HT-29 (cell line): ENCODE results near the gene TTC1. TPM values are rescaled to one million over a fixed set of nuclear protein-coding genes. Genes with fewer than 3 reads are reported as not detected.
"Not testable (repeated sequence)": the region's sequence is repeated elsewhere in the genome, so short reads cannot be mapped to it uniquely, and the experiment has no call there.

Experiments
- DNase-seq: peaks from one replicate; pipeline ENCODE4 v3.0.0-alpha.2; 2015; ENCODE audit warnings: low spot score
- total RNA-seq: library from RNA; depleted of rRNA; stranded (reverse); fragments of >200 nt; shearing (Covaris generic); gene quantifications from 2 replicates; pipeline ENCODE4 v1.2.3, GENCODE V29; 2014

The TTC1 gene
- total RNA-seq, 1 experiment from 2014 or later: 29.8 TPM

DNA sequence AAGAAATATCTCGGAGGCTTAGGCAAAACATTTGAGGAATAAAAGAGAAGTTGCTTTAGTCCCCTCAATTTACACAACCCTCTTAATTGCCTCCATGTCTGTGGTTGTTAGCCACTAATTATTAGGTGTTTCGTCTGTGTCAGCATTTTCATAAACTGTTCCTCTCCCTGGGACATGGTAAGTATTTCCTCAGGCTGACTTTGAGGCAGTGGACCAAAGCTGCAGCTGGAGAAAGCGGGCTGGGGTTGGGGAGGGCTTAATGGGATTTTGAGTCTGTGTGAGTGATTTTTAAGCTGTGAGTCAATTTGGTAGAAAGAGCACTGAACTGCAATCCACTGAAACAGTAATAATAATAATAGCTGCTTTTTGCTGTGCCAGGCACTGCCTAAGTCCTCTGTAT, 13.0 kb upstream of the TTC1 start:
- no peak for DNase-seq

DNA sequence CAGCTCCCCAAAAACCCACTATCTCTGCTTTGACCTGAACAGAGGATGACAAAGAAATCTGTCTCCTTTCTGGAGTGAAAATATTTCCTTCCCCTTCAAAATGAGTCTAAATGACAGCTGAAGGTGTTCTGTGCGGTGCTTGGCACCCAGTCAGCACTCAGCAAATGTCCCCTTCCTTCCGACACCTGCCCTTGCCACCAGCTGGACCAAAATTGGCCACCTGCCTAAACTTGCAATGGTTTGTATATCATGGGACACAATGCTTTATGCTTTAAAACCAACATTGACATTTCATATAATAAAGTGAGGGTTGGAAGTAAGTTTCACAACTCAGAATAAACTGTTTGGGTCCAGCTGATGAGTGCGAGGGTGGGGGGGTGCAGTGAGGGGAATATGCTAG, 7.5 kb upstream of the TTC1 start:
- no peak for DNase-seq

DNA sequence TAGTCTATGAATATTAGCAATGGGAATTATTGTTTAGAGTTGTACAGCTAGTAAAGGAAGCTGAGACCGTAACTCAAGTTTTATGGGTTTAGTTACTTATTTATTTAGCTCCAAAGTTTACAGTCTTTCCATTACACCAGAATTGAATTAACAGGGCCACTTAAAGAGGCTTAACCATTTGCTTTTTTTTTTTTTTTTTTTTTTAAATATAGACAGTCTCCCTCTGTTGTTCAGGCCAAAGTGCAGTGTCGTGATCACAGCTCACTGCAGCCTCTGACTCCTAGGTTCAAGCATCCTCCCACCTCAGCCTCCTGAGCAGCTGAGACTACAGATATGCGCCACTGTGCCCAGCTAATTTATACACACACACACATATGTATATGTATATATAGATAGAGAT, 1.4 kb upstream of the TTC1 start:
- DNase-seq: no peak

DNA sequence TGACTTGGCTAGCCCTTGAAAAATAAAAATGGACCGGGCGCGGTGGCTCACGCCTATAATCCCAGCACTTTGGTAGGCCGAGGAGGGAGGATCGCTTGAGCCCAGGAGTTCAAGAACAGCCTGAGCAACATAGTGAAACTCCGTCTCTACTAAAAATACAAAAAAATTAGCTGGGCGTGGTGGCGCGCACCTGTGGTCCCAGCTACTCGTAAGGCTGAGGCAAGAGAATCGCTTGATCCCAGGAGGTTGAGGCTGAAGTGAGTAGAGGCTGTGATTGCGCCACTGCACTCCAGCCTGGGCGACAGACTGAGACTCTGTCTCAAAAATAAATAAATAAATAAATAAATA, 436 bp upstream of the TTC1 start:
- DNase-seq: not testable (repeated sequence)

DNA sequence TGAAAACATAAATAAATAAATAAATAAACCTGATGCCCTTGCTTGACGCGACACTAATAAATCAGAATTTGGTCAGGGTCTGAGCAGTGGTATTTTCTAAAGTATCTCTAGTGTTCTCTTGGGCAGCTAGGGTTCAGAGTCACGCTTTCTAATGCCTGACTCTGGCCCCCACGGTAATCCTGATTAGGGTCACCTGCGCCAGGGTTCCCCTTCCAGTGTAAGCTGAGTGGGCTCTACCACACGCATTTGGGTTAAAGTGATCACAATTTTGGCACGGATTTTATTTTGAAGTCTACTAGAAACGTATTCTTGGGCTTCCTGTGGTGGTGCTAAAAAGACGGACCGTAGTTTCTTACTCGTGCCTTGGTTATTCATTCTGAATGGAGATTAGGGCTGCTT, 651 bp downstream of the TTC1 start:
- no peak for DNase-seq

DNA sequence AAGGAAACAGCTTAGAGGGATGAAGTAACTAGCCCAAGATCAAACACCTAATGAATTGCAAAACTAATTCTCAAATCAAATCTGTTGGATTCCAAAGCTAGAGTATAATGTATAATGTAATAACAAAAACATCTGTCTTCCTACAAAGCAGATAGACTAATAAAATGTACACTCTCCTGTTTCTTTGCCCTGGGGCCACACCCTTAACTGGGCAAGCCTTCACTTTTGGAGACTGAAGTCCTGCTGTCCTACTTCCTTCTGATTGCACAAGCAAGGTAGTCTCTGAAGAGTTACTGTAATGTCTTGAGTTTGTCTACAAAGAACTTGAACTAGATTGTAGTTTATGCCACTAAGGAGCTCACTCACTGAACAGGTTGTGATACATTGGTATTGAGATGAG, 2.5 kb downstream of the TTC1 start:
- no peak for DNase-seq

DNA sequence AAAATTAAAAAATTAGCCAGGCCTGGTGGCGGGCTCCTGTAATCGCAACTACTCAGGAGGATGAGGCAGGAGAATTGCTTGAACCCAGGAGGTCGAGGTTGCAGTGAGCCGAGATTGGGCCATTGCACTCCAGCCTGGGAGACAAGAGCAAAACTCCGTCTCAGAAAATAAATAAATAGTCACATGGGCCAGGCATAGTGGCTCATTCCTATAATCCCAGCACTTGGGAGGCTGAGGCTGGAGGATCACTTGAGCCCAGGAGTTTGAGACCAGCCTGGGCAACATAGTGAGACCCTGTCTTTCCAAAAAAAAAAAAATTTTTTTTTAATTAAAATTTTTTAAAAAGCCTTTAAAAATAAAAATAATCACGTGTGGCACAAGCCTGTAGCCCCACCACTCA, 5.3 kb downstream of the TTC1 start:
- DNase-seq: not testable (repeated sequence)

DNA sequence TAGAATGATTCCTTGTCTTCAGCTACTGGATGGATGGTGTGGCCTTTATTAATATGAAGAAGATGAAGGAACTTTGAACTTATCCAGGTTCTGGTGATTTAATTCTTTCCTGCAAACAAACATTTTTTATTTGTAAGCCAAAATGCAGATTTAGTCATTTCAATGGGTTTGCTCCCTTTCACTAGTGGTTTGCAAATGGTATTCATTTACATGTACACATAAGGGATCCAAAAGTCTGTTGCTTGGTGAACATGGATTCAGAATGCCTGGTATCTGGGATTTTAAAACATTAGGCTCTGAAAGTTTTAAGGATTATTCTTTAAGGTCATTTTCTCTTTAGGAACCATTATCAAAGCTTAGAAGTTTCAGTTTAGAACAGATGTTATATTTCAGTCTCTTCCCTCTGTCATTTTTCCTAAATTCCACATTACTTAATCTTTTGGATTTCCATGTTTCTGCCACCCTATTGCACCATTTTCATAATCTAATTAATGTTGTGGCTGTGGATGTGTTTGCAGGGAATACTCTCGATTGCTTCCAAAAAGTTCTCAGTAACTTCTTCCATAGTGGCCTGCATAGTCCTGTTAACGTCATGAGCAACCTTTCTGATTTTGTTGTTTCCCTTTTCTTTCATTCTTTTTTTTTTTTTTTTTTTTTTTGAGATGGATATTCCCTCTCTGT, 10.1 kb downstream of the TTC1 start:
- DNase-seq: no peak

DNA sequence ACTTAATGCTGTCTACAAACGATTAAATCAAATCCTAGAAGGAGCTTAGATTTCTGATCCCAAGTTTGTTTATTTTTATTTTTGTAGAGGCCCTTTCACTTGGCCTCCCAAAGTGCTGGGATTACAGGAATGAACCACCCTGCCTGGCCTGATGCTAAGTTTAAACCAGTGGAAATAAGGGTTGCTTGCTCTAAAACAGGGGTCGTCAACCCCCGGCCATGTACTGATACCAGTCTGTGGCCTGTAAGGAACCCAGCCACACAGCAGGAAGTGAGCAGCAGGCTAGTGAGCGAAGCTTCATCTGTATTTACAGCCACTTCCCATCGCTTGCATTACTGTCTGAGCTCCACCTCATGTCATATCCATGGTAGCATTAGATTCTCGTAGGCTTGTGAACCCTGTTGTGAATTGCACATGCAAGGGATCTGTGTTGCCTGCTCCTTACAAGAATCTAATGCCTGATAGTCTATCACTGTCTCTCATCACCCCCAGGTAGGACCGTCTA, 11.4 kb downstream of the TTC1 start:
- no peak for DNase-seq

DNA sequence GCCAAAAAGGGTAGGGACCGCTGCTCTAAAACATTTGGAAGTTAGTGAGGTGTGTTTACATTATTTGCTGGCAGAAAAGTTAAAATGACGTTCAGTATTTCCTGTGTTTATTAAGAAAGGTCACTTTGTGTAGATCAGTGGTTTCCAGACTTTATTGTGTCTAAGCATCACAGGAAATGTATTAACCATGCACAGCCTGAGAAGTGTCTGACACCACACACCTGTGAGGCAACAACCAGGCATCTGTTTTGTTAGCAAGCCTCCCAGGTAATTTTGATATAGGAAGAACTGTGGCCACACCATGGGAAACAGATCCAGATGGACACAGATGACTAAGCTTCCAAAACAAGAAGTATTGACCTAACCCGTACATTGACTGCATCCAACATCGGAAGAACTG, 12.0 kb downstream of the TTC1 start:
- DNase-seq: no peak

DNA sequence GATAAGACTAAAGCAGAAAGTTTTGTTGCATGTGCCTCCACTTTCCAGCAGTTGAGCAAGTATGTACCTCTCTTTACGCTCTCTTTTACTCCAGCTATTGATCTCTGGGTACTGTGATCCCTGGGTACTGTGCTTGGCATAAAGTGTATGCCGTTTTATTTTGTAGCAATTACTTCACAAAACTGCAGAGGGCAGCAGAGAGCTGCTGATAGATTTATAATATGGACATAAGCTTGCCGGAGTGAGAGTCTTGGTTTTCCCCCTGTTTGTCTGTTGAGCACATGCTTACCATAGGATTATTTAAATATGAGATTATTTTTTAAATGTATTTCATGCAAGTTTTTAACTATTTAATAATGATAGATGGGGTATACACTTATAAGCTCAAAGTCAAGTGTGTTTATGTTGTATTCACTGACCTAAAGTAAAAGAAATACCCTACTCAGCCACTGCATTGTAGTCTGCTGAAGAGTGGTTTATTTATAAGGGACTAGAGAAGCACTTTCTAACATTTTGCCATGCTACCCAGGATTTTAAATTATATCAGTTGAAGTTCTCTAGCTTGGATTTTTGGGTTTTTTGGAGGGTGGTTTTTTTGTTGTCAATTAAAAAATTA, 13.0 kb downstream of the TTC1 start:
- peak; percentile 84 for DNase-seq

DNA sequence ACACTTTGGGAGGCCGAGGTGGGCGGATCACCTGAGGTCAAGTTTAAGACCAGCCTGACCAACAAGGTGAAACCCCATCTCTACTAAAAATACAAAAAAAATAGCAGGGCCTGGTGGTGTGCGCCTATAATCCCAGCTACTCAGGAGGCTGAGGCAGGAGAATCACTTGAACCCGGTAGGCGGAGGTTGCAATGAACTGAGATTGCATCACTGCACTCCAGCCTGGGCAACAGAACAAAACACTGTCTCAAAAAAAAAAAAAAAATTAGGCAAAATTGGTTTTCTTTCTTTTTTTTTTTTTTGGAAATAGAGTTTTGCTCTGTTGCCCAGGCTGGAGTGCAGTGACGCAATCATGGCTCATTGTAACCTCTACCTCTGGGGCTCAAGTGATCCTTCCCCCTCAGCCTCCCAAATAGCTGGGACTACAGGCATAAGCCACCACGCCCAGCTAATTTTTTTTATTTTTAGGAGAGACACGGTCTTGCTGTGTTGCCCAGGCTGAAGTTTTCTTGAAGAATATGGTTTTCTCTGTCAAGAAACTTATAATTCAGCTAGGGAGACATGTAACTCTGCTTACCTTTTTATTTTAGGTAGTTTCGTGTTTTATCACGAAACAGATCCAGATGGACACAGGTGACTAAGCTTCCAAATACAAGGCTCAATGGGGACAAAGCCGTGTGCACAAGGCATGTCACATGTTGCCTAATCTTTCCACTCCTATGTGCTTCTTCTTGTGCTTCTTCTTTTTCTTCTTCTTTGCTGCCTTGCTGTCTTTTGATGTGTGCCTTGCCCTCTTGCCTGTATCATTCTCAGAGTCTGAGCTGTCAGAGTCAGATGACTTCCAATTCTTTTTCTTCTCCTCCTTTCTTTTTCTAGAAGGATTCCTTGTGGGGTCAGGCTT, 14.3 kb downstream of the TTC1 start:
- DNase-seq: no peak

DNA sequence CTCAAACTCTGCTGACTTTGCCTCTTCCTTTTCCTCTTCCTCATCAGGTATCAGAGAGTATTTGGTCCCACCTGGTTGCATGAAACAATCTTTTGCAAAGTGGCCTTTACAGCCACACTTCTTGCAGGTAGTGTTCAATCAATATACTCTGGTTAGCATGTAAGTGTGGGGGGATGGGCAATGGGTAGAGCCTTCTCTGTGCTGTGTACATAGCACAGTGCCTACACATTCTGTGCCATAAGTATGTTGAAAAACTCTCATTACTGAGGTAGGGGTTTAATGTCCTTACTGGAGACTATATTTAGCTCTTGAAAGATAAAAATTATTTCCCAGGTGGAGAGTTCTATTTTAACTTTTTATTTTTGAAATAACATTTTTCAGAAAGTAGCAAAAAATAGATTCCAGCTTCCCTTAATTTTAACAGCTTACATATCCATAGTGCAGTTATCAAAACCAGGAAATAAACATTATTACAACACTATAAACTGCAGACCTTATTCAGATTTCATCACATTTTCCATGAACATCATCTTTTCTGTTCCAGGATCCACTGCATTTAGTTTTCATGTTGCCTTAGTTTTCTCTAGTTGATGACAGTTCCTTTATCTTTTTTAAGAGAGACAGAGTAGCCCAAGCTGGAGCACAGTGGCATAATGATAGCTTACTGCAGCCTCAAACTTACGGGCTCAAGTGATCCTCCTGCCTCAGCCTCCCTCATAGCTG, 15.1 kb downstream of the TTC1 start:
- no peak for DNase-seq

DNA sequence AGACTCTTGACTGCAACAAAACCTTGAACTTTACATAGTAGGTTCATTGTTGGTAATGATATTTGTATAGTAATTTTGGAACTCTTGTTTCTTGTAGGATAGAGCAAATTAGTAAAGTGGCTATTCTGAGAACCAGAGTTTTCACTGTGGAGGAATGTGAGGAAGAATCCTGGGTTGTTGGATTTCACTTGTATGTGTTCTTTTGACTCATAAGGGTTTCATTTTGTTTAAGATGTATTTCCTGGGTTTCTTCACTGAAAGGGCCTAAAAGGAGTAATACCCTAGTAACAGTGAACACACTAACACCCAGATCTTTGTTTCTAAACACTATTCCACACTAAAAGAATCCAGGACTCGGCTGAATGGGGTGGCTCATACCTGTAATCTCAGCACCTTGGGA, 20.1 kb downstream of the TTC1 start:
- no peak for DNase-seq

DNA sequence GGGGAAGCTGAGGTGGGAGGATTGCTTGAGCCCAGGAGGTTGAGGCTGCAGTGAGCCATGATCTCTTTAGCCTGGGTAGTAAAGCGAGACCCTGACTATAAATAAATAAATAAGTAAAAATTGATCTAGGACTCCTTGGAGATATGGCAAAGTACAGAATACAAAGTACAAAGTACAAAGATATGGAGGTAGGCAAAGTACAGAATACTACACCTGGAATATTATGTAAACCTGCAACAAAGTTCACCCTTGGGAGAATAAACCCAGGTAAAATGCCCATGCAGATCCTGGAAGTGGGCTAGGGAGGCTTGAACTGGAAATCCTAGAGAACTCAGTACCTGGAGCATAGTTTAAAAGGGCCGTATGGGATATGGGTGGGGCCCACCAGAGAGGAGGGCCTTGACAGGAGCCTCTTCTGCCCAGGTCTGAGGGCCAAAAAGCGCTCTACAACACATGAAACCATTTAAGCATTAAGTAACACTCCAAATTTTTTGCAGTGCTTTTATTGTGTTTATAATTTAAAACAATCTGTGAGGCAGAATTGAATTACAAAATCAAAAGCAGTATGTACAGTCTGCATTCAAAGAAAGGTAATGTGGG, 20.7 kb downstream of the TTC1 start:
- DNase-seq: no peak

DNA sequence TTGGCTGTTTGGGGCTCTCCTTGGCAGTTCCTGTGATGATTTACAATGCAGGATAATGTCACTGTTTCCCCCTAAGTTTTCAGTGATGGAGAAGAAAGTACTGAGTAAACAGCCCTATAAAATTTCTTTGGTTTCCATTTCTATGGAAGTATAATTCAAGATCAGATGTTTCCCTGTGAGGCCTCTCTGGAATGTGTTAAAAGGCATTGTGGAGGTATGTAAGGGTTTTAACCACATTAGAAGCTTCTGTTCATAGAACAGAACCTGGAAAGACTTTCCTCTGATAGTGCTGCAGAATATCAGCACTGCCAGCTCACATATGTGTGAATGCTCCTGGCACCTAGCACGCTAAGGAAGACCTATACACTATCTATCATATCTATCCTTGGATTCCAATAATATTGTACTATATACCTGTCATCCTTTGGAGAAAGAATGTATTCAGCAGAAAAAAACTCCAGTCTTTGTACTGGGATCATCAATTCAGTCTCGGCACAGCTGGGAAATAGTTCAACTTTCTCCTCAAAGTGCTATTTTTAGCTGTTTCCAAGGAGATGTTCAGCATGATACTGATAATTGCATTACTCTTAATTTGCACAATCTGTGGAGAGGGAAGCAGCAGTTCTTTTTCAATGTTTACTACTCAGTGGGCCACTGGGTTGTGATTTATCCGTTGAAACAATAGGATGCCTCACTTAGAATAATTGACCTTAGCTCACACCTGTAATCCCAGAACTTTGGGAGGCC, 21.9 kb downstream of the TTC1 start:
- DNase-seq: no peak

DNA sequence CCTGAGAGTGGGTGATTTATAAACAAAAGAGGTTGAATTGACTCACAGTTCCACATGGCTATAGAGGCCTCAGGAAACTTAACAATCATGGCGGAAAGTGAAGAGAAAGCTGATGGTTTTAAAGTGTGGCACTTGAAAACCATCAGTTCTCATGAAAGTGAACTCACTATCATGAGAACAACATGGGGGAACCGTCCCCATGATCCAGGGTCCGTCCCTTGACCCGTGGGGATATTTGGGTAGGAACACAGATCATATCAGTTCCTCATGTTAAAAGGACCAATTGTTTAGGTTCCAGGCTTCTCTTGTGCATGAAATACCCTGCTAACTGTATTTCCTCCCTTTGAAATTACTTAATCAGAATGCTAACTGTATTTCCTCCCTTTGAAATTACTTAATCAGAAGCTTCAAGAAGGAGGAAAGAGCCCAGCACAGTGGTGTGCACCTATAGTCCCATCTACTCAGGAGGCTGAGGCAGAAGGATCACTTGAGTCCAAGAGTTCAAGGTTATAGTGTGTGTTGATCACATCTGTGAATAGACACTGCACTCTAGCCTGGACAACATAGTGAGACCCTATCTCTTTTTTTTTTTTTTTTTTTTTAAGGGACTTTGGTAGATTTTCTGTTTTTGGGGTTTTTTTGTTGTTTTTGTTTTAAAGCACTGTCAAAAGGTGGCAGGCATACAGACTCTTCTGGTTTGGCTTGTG, 24.8 kb downstream of the TTC1 start:
- DNase-seq: no peak

DNA sequence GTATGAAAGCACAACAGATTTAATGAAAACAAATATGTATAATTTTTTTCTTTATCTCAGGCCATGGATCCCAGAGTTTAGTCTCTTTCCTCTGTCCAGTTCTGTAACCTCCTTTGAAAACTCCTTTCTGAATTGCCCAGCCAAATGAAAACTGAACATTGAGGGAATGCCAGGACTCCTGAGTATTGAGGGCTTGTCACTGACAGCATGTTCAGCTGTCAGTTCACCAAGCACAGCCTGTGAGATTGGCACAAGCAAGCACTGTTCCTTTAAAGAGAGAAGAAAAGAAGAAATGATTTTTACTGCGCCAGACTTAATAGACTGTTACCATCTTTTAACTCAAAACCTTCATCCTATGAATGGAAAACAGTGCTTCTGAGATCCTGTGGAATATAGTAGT, 27.3 kb downstream of the TTC1 start:
- no peak for DNase-seq

DNA sequence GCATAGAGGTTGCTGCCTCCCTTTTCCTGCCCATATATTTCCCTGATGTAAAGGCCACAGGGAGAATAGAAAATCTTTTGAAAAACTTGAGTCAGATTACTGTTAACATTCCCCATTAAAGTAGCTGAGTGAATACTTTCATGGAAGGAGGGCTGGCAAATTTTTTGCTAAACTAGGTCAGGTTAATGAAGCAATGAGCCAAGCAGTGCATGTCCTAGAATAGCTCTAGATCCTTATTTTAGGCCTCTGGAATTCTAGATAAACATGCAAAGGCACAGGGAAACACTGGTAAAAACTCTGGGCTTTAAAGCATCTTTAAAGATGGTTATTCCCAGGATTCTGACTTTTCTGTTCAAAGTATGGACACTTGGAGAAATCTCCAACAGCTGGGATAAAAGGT, 27.9 kb downstream of the TTC1 start:
- DNase-seq: no peak

DNA sequence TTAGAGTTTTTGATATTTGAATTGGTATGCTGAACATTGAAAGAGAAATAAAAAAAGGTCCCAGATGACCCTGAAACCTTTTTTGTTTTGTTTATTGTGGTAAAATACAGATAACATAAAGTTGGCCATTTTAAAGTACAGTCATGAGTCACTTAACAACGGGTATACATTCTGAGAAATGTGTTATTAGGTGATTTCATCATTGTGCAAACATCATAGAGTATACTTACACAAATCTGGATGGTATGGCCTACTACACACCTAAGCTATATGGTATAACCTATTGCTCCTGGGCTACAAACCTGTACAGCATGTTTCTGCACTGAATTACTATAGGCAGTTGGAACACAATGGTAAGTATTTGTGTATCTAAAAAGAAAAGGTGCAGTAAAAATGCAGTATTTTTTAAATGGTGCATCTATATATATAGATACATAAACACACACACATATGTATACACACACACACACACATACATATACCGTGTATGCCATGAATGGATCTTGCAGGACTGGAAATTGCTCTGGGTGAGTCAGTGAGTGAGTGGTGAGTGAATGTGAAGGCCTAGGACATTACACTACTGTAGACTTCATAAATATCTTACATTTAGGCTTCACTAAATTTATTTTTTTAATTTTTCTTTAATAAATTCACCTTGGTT, 31.0 kb downstream of the TTC1 start:
- DNase-seq: no peak
